ENCODE data around the gene COX6A1. TPM values are rescaled to one million over a fixed set of nuclear protein-coding genes. Genes with fewer than 3 reads are reported as not detected.

The COX6A1 gene
- total and polyA plus RNA-seq, 12 donors, result 101 to 859 (median 160) TPM

DNA sequence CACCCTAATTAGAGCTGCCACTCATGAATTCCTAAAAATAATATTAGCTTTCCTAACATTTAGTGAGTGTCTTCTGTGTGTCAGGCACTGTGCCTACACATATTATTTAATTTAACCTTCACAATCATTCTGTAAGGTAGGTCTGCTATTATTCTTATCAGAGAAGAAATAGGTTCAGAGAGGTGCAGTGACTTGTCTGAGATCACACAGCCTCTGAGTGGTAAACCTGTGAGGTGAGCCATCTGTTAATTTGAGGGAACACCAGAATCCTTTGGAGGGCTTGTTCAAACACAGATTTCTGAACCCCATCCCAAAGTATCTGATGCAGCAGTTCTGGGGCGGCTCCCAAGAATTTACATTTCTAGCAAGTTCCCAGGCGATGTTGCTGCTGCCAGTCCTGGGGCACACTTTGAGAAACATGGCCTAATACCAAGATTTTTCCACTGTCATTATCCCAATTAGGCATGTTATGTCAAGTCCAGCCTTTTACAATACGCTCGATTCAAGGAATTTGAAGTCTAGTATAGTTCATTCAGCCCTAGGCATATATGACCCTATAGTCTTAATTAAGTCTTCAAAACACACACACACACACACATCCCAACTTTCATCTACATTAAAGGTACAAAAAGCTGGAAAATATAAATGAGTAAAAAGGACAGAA lies 19.9 kb upstream of the COX6A1 start:
- Histone ChIP-seq H3K27me3 (peaks cover 0 to 4% (median 0%) of the 10 kb centered on the region in 7 donors), H3K9me3 (no peaks in the 10 kb centered on the region), H3K4me1 (peaks cover 0 to 9% (median 0%) of the 10 kb centered on the region in 9 donors), H3K36me3 (no peaks in the 10 kb centered on the region), H3K4me3 (no peak overlapping the region), H3K27ac (no peak overlapping the region)
- 90 to 92% methylated on average over 4 of the region's 4 CpGs for WGBS, 2 donors
- ATAC-seq, result no peak
- TF ChIP-seq, protein P1, sequence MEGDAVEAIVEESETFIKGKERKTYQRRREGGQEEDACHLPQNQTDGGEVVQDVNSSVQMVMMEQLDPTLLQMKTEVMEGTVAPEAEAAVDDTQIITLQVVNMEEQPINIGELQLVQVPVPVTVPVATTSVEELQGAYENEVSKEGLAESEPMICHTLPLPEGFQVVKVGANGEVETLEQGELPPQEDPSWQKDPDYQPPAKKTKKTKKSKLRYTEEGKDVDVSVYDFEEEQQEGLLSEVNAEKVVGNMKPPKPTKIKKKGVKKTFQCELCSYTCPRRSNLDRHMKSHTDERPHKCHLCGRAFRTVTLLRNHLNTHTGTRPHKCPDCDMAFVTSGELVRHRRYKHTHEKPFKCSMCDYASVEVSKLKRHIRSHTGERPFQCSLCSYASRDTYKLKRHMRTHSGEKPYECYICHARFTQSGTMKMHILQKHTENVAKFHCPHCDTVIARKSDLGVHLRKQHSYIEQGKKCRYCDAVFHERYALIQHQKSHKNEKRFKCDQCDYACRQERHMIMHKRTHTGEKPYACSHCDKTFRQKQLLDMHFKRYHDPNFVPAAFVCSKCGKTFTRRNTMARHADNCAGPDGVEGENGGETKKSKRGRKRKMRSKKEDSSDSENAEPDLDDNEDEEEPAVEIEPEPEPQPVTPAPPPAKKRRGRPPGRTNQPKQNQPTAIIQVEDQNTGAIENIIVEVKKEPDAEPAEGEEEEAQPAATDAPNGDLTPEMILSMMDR (IDR thresholded peaks at IDR 0.05), result no peak
- no peak for DNase-seq
- intact Hi-C loops (cut with DNase I), result loop anchor here in 2 of 10 donors (5.0 to 10.0 kb wide), 2 partner anchors 46 to 53 kb away; partner anchors contain the start of gene MSI1 (in 1 of the 2)

- ATAC-seq, result no peak
- Histone ChIP-seq H3K36me3 (no peaks in the 10 kb centered on the region), H3K4me1 (peaks cover 0 to 5% (median 0%) of the 10 kb centered on the region in 9 donors), H3K4me3 (no peak overlapping the region), H3K9me3 (no peaks in the 10 kb centered on the region), H3K27ac (no peak overlapping the region), H3K27me3 (no peaks in the 10 kb centered on the region)
- TF ChIP-seq, protein P1 (IDR thresholded peaks at IDR 0.05), result no peak
- 85 to 88% methylated on average over 4 of the region's 4 CpGs for WGBS, 2 donors
- intact Hi-C loops (cut with DNase I), result no loop called here
- no peak for DNase-seq
These were observed 16.2 kb upstream of the COX6A1 start for GRCh38 chr12:120421701-120422100.

- peaks cover 0 to 5% (median 0%) of the 10 kb centered on the region in 9 donors for H3K4me1 ChIP-seq
- DNase-seq (no peak), ATAC-seq (no peak)
- WGBS, 2 donors, result 65 to 76% methylated on average over 7 of the region's 7 CpGs
- no peak overlapping the region for H3K4me3 ChIP-seq
- no peaks in the 10 kb centered on the region for H3K9me3 ChIP-seq
- H3K27me3 ChIP-seq, result no peaks in the 10 kb centered on the region
- TF ChIP-seq, protein P1 (IDR thresholded peaks at IDR 0.05), result no peak
- H3K27ac ChIP-seq, result no peak overlapping the region
- intact Hi-C loops (cut with DNase I), result no loop called here
- no peaks in the 10 kb centered on the region for H3K36me3 ChIP-seq
These were observed 14.9 kb upstream of the COX6A1 start for GRCh38 chr12:120422892-120423456.

DNA sequence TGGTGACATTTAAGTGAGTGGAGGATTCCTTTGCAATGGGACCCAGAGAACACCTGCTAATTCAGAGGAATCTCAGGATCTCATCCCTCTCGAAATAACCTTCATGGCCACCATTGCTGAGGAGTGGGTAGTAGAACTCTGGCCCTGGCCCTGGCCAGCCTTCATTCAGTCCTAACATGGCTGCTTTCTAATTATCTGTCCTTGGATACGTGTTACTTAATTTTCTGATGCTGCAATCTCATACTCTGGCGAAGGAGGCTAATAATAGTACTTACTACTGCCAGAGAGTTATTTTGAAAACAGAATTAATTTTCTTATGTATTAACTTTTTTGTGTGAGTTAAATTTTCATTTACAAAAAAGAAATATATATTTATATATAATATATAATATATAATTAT lies 12.1 kb upstream of the COX6A1 start:
- Histone ChIP-seq H3K4me3 (no peak overlapping the region), H3K27me3 (peaks cover 0 to 4% (median 0%) of the 10 kb centered on the region in 7 donors), H3K4me1 (peaks cover 0 to 5% (median 0%) of the 10 kb centered on the region in 9 donors), H3K9me3 (no peaks in the 10 kb centered on the region), H3K27ac (peak overlapping the region in 3 of 10 donors; percentile 19 to 43 (median 41)), H3K36me3 (no peaks in the 10 kb centered on the region)
- TF ChIP-seq, protein P1 (IDR thresholded peaks at IDR 0.05), result no peak
- DNase-seq, result no peak
- intact Hi-C loops (cut with DNase I), result loop anchor here in 1 of 10 donors (5.0 kb wide), 1 partner anchor 68 kb away; no protein-coding TSS in a partner anchor
- WGBS, 2 donors, result 57 to 65% methylated on average over 3 of the region's 3 CpGs
- peak in 4 of 8 donors; percentile 59 to 70 (median 64) for ATAC-seq
